GM19023 (cell line): ENCODE measurements around the gene GORASP2.

ENCODE experiments used
- ATAC-seq: cut with Tn5 transposase; IDR thresholded peaks from one replicate; pipeline ENCODE4 v1.9.1; 2021; ENCODE audit warnings: mild to moderate bottlenecking, moderate library complexity; ENCODE audit not compliant: unreplicated experiment

Gene GORASP2

GRCh38 chr2:170991398-170992182, 62.5 kb downstream of the GORASP2 start:
- no peak for ATAC-seq

- no peak for ATAC-seq
Measured at GRCh38 chr2:170996316-170996715, 67.3 kb downstream of the GORASP2 start.

GRCh38 chr2:170997893-170998597, 69.0 kb downstream of the GORASP2 start:
- ATAC-seq, result no peak

GRCh38 chr2:170999654-171000053, 70.6 kb downstream of the GORASP2 start:
- no peak for ATAC-seq

GRCh38 chr2:171004363-171004762, 75.3 kb downstream of the GORASP2 start:
- no peak for ATAC-seq

GRCh38 chr2:171004833-171005232, 75.8 kb downstream of the GORASP2 start:
- ATAC-seq, result no peak

- ATAC-seq, result no peak
Measured at GRCh38 chr2:171008550-171009205, 79.6 kb downstream of the GORASP2 start.

GRCh38 chr2:171009386-171009785, 80.3 kb downstream of the GORASP2 start:
- ATAC-seq, result no peak

GRCh38 chr2:171013851-171014250, 84.8 kb downstream of the GORASP2 start:
- no peak for ATAC-seq

- ATAC-seq, result no peak
Measured at GRCh38 chr2:171016125-171016524, 87.1 kb downstream of the GORASP2 start.
